H9 (cell line): Measurements from ENCODE around the gene TMEM131. TPM values are rescaled to one million over a fixed set of nuclear protein-coding genes. Genes with fewer than 3 reads are reported as not detected.
A peak's percentile ranks its signal among the peaks of the same experiment; 100 is the strongest.

Experiments
- DNase-seq: peaks from one replicate; pipeline ENCODE4 v3.0.0-alpha.2; 2017
- H2AFZ ChIP-seq: one replicate; pipeline ENCODE4 v1.6.1; 2013; ENCODE audit warnings: mild to moderate bottlenecking, low read length, control low read depth, moderate library complexity
- H2AK5ac ChIP-seq: 2 replicates; pipeline ENCODE4 v1.6.1; 2013; ENCODE audit warnings: low read length, control low read depth, mixed read lengths; ENCODE audit not compliant: insufficient read length
- H2BK120ac ChIP-seq: one replicate; pipeline ENCODE4 v1.6.1; 2013; ENCODE audit warnings: low read depth, mild to moderate bottlenecking, low read length, control low read depth, inconsistent platforms; ENCODE audit not compliant: poor library complexity, severe bottlenecking
- H2BK12ac ChIP-seq: 2 replicates; pipeline ENCODE4 v1.6.1; 2013; ENCODE audit warnings: low read length, control low read depth, mixed read lengths, low read depth; ENCODE audit not compliant: insufficient read length
- H2BK15ac ChIP-seq: 2 replicates; pipeline ENCODE4 v1.6.1; 2013; ENCODE audit warnings: low read depth, low read length, control low read depth
- H2BK20ac ChIP-seq: one replicate; pipeline ENCODE4 v1.6.1; 2013; ENCODE audit warnings: low read depth, mild to moderate bottlenecking, low read length, control low read depth, inconsistent platforms; ENCODE audit not compliant: poor library complexity, severe bottlenecking
- H2BK5ac ChIP-seq: 2 replicates; pipeline ENCODE4 v1.6.1; 2013; ENCODE audit warnings: low read length, control low read depth, mixed read lengths; ENCODE audit not compliant: insufficient read length
- H3K14ac ChIP-seq: 2 replicates; pipeline ENCODE4 v1.6.1; 2013; ENCODE audit warnings: low read length, control low read depth; ENCODE audit not compliant: insufficient read depth
- H3K18ac ChIP-seq: 2 replicates; pipeline ENCODE4 v1.6.1; 2013; ENCODE audit warnings: low read depth, mild to moderate bottlenecking, mixed read lengths, low read length, control low read depth; ENCODE audit not compliant: insufficient read length
- H3K23ac ChIP-seq: 2 replicates; pipeline ENCODE4 v1.6.1; 2013; ENCODE audit warnings: low read length, control low read depth, mixed read lengths, low read depth; ENCODE audit not compliant: insufficient read length
- H3K23me2 ChIP-seq: 2 replicates; pipeline ENCODE4 v1.6.1; 2013; ENCODE audit warnings: low read depth, mild to moderate bottlenecking, mixed read lengths, low read length, control low read depth; ENCODE audit not compliant: insufficient read length, poor library complexity, severe bottlenecking
- H3K27ac ChIP-seq: 2 replicates; pipeline ENCODE4 v1.5.1; 2013; ENCODE audit warnings: low read length, control low read depth, mixed read lengths, low read depth; ENCODE audit not compliant: insufficient read length
- H3K27me3 ChIP-seq: 2 replicates; pipeline ENCODE4 v1.6.1; 2013; ENCODE audit warnings: low read length, control low read depth, inconsistent platforms; ENCODE audit not compliant: insufficient read depth
- H3K4ac ChIP-seq: 2 replicates; pipeline ENCODE4 v1.6.1; 2013; ENCODE audit warnings: low read depth, mild to moderate bottlenecking, control low read depth, inconsistent platforms, low read length, moderate library complexity
- H3K4me1 ChIP-seq: 2 replicates; pipeline ENCODE4 v1.6.1; 2013; ENCODE audit warnings: low read length, control low read depth, inconsistent platforms; ENCODE audit not compliant: insufficient read depth
- H3K4me2 ChIP-seq: 2 replicates; pipeline ENCODE4 v1.6.1; 2013; ENCODE audit warnings: low read length, control low read depth, mixed read lengths; ENCODE audit not compliant: insufficient read length, insufficient read depth
- H3K56ac ChIP-seq: 2 replicates; pipeline ENCODE4 v1.6.1; 2013; ENCODE audit warnings: low read depth, mild to moderate bottlenecking, mixed read lengths, low read length, control low read depth; ENCODE audit not compliant: insufficient read length
- H3K79me1 ChIP-seq: 2 replicates; pipeline ENCODE4 v1.6.1; 2013; ENCODE audit warnings: low read depth, mild to moderate bottlenecking, moderate library complexity, low read length, control low read depth, inconsistent platforms; ENCODE audit not compliant: insufficient read depth, poor library complexity, severe bottlenecking
- H3K79me2 ChIP-seq: 2 replicates; pipeline ENCODE4 v1.6.1; 2013; ENCODE audit warnings: low read length, control low read depth, inconsistent platforms; ENCODE audit not compliant: insufficient read depth
- H3K9ac ChIP-seq: 2 replicates; pipeline ENCODE4 v1.6.1; 2013; ENCODE audit warnings: low read length, control low read depth, mixed read lengths; ENCODE audit not compliant: insufficient read length; ENCODE audit errors: extremely low read depth
- H3K9me3 ChIP-seq: one replicate; pipeline ENCODE4 v1.6.1; 2013; ENCODE audit warnings: low read depth, low read length, inconsistent platforms; ENCODE audit not compliant: control insufficient read depth
- H3T11ph ChIP-seq: one replicate; pipeline ENCODE4 v1.6.1; 2013; ENCODE audit warnings: mild to moderate bottlenecking, low read length, control low read depth, inconsistent platforms
- H4K20me1 ChIP-seq: one replicate; pipeline ENCODE4 v1.6.1; 2013; ENCODE audit not compliant: control insufficient read depth, insufficient read length, insufficient read depth
- H4K5ac ChIP-seq: 2 replicates; pipeline ENCODE4 v1.6.1; 2013; ENCODE audit warnings: low read depth, mild to moderate bottlenecking, mixed read lengths, low read length, control low read depth; ENCODE audit not compliant: insufficient read length
- H4K8ac ChIP-seq: replicated peaks from 2 replicates; pipeline ENCODE4 v1.6.1; 2013; ENCODE audit warnings: low read length, control low read depth, mixed read lengths, low read depth; ENCODE audit not compliant: insufficient read length
- H4K91ac ChIP-seq: 2 replicates; pipeline ENCODE4 v1.6.1; 2013; ENCODE audit warnings: low read depth, mild to moderate bottlenecking, moderate library complexity, mixed read lengths, low read length, control low read depth; ENCODE audit not compliant: insufficient read length
- H3K27ac Mint-ChIP-seq, 3 experiments: 2 replicates in 2 of 3; 3 replicates in 1 of 3; pipeline ENCODE4 v1.8.0; 2020 to 2021; ENCODE audit warnings: mixed read lengths in 3 of 3, mild to moderate bottlenecking in 1 of 3, moderate library complexity in 1 of 3
- H3K27me3 Mint-ChIP-seq: 2 replicates; pipeline ENCODE4 v1.8.0; 2021; ENCODE audit warnings: low read depth, mild to moderate bottlenecking, moderate library complexity, mixed read lengths
- H3K36me3 Mint-ChIP-seq, 3 experiments: 2 replicates in 2 of 3; 3 replicates in 1 of 3; pipeline ENCODE4 v1.8.0; 2020 to 2021; ENCODE audit warnings: low read depth in 3 of 3, mixed read lengths in 3 of 3; ENCODE audit not compliant: insufficient read depth in 1 of 3
- H3K4me1 Mint-ChIP-seq, 2 experiments: 2 replicates each; pipeline ENCODE4 v1.8.0; 2020; ENCODE audit warnings: mixed read lengths in 2 of 2
- H3K4me3 Mint-ChIP-seq, 2 experiments: 2 replicates in 1 of 2; 3 replicates in 1 of 2; pipeline ENCODE4 v1.8.0; 2020 to 2021; ENCODE audit warnings: mild to moderate bottlenecking in 2 of 2, mixed read lengths in 2 of 2, moderate library complexity in 1 of 2
- H3K9me3 Mint-ChIP-seq, 2 experiments: 2 replicates in 1 of 2; 3 replicates in 1 of 2; pipeline ENCODE4 v1.8.0; 2020; ENCODE audit warnings: mild to moderate bottlenecking in 2 of 2, mixed read lengths in 2 of 2, moderate library complexity in 1 of 2
- WGBS: extraction: QIAGEN DNeasy Blood & Tissue Kit; methylation state at CpG from one replicate; pipeline ENCODE4 v1.1.7; 2013; ENCODE audit warnings: missing lambda C conversion rate, low lambda C conversion rate, mixed read lengths; ENCODE audit not compliant: insufficient read length; ENCODE audit errors: extremely low coverage; 5-methylcytosine and 5-hydroxymethylcytosine counted together
- total RNA-seq: library from RNA; stranded (reverse); gene quantifications from 2 replicates; pipeline ENCODE4 v1.2.1, GENCODE V29; 2021
- TF ChIP-seq, protein P1 (sequence below): fragments of 200-600 bp; sonication (generic); conservative IDR thresholded peaks from 3 replicates; pipeline ENCODE4 v1.8.0; 2021; ENCODE audit warnings: antibody characterized with exemption, mild to moderate bottlenecking

Gene TMEM131
- total RNA-seq, 1 experiment from 2014 or later = 20.9 TPM

DNA sequence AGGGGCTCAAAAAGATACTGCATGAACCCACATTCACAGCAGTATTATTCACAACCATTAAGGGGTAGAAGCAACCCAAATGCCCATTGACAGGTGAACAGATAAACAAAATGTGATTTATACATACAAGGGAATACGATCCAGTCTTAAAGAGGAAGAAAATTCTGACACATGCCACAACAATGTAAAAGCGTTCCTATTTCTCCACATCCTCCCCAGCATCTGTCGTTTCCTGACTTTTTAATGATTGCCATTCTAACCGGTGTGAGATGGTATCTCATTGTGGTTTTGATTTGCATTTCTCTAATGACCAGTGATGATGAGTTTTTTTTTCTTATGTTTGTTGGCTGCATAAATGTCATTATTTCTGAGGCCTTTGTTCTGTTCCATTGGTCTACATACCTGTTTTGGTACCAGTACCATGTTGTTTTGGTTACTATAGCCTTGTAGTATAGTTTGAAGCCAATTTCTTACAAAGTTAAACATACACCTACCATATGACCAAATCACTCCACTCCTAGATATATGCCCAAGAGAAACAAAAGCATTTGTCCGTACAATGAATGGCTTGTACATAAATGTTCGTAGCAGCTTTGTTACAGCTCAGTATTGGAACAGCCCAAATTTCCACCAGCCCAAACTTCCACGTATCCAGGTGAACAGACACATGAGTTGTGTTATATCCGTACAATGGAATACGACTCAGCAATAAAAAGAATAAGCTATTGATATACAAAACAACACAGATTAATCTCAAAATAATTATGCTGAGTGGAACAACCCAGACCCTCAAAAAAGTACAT lies 85.1 kb downstream of the TMEM131 start:
- Mint-ChIP-seq H3K9me3 (no peaks in the 10 kb centered on the region), H3K4me1 (no peaks in the 10 kb centered on the region), H3K4me3 (no peak overlapping the region), H3K27ac (peak overlapping the region in 1 of 3 experiments; percentile 62; a peak in 1 of 7 replicates), H3K36me3 (peaks cover 0 to 6% (median 0%) of the 10 kb centered on the region in 3 experiments; a peak in 1 of 7 replicates), H3K27me3 (no peaks in the 10 kb centered on the region)
- H2BK15ac ChIP-seq = no peak overlapping the region
- H4K8ac ChIP-seq = no peak overlapping the region
- H2AFZ ChIP-seq = no peak overlapping the region
- no peak overlapping the region for H3K9ac ChIP-seq
- H2BK5ac ChIP-seq = no peak overlapping the region
- no peak overlapping the region for H3K18ac ChIP-seq
- no peaks in the 10 kb centered on the region for H3K4me1 ChIP-seq
- H3K4me2 ChIP-seq = no peak overlapping the region
- no peak overlapping the region for H4K5ac ChIP-seq
- no peak overlapping the region for H3K23ac ChIP-seq
- H3K14ac ChIP-seq = no peak overlapping the region
- TF ChIP-seq, protein P1, sequence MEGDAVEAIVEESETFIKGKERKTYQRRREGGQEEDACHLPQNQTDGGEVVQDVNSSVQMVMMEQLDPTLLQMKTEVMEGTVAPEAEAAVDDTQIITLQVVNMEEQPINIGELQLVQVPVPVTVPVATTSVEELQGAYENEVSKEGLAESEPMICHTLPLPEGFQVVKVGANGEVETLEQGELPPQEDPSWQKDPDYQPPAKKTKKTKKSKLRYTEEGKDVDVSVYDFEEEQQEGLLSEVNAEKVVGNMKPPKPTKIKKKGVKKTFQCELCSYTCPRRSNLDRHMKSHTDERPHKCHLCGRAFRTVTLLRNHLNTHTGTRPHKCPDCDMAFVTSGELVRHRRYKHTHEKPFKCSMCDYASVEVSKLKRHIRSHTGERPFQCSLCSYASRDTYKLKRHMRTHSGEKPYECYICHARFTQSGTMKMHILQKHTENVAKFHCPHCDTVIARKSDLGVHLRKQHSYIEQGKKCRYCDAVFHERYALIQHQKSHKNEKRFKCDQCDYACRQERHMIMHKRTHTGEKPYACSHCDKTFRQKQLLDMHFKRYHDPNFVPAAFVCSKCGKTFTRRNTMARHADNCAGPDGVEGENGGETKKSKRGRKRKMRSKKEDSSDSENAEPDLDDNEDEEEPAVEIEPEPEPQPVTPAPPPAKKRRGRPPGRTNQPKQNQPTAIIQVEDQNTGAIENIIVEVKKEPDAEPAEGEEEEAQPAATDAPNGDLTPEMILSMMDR = no peak
- WGBS = no CpG with 5 or more reads among the region's 9 CpGs
- no peak overlapping the region for H2AK5ac ChIP-seq
- H3K27me3 ChIP-seq = no peaks in the 10 kb centered on the region; the same call in 1 of the 2 replicates
- no peaks in the 10 kb centered on the region for H3K79me1 ChIP-seq
- H2BK20ac ChIP-seq = no peak overlapping the region
- no peak overlapping the region for H2BK12ac ChIP-seq
- no peaks in the 10 kb centered on the region for H3K9me3 ChIP-seq
- no peaks in the 10 kb centered on the region for H4K20me1 ChIP-seq
- H3K4ac ChIP-seq = no peak overlapping the region
- H3K79me2 ChIP-seq = no peaks in the 10 kb centered on the region
- no peak for DNase-seq
- no peak overlapping the region for H4K91ac ChIP-seq
- H2BK120ac ChIP-seq = no peak overlapping the region
- H3T11ph ChIP-seq = no peak overlapping the region
- H3K56ac ChIP-seq = no peak overlapping the region
- no peak overlapping the region for H3K27ac ChIP-seq
- H3K23me2 ChIP-seq = no peaks in the 10 kb centered on the region
